ENCODE measurements around the gene RUSF1.
"Not testable (repeated sequence)": the region's sequence is repeated elsewhere in the genome, so short reads cannot be mapped to it uniquely, and the experiment has no call there.

The RUSF1 gene

GRCh38 chr16:31507929-31508705 is at the start of gene RUSF1:
Gene RUSF1 (minus strand): TSS chr16:31508391. CDS start chr16:31508373, 18 bp downstream.
- peak; percentile 79 for DNase-seq (ENCODE audit: low spot score)

- DNase-seq (ENCODE audit: low spot score): no peak
Measured at GRCh38 chr16:31542763-31543162, 34.6 kb upstream of the RUSF1 start.

GRCh38 chr16:31539762-31540161 is 31.6 kb upstream of the RUSF1 start:
- DNase-seq (ENCODE audit: low spot score): not testable (repeated sequence)

- DNase-seq (ENCODE audit: low spot score): not testable (repeated sequence)
Measured at GRCh38 chr16:31538243-31538598, 30.0 kb upstream of the RUSF1 start.

- no peak for DNase-seq (ENCODE audit: low spot score)
Measured at GRCh38 chr16:31537362-31538242, 29.4 kb upstream of the RUSF1 start.

GRCh38 chr16:31536804-31537361 is 28.7 kb upstream of the RUSF1 start:
- no peak for DNase-seq (ENCODE audit: low spot score)

- no peak for DNase-seq (ENCODE audit: low spot score)
Measured at GRCh38 chr16:31535737-31536136, 27.5 kb upstream of the RUSF1 start.

GRCh38 chr16:31532896-31533295 is 24.7 kb upstream of the RUSF1 start:
- no peak for DNase-seq (ENCODE audit: low spot score)

GRCh38 chr16:31532120-31532519 is 23.9 kb upstream of the RUSF1 start:
- DNase-seq (ENCODE audit: low spot score): no peak

- no peak for DNase-seq (ENCODE audit: low spot score)
Measured at GRCh38 chr16:31531096-31531495, 22.9 kb upstream of the RUSF1 start.

GRCh38 chr16:31530405-31530804 is 22.2 kb upstream of the RUSF1 start:
- no peak for DNase-seq (ENCODE audit: low spot score)

- DNase-seq (ENCODE audit: low spot score): no peak
Measured at GRCh38 chr16:31529937-31530312, 21.7 kb upstream of the RUSF1 start.

GRCh38 chr16:31529108-31529936 is 21.1 kb upstream of the RUSF1 start:
- DNase-seq (ENCODE audit: low spot score): no peak

- no peak for DNase-seq (ENCODE audit: low spot score)
Measured at GRCh38 chr16:31528523-31529107, 20.4 kb upstream of the RUSF1 start.

- DNase-seq (ENCODE audit: low spot score): no peak
Measured at GRCh38 chr16:31527734-31528274, 19.6 kb upstream of the RUSF1 start, which contains the start of gene AHSP. Gene AHSP (plus strand): TSS chr16:31527900. CDS start chr16:31528140, 240 bp downstream.

- no peak for DNase-seq (ENCODE audit: low spot score)
Measured at GRCh38 chr16:31525113-31525512, 16.9 kb upstream of the RUSF1 start.

- not testable (repeated sequence) for DNase-seq (ENCODE audit: low spot score)
Measured at GRCh38 chr16:31523768-31524167, 15.6 kb upstream of the RUSF1 start.

GRCh38 chr16:31522071-31522470 is 13.9 kb upstream of the RUSF1 start:
- DNase-seq (ENCODE audit: low spot score): no peak

- DNase-seq (ENCODE audit: low spot score): no peak
Measured at GRCh38 chr16:31521368-31521767, 13.2 kb upstream of the RUSF1 start.

- DNase-seq (ENCODE audit: low spot score): no peak
Measured at GRCh38 chr16:31519759-31520431, 11.7 kb upstream of the RUSF1 start.

Measured in SW480 (cell line).